ENCODE measurements around the gene PAPPA2. TPM values are rescaled to one million over a fixed set of nuclear protein-coding genes. Genes with fewer than 3 reads are reported as not detected.
A peak's percentile ranks its signal among the peaks of the same experiment; 100 is the strongest.

The PAPPA2 gene
- total RNA-seq, 1 experiment from 2014 or later, result 1.2 TPM

GRCh38 chr1:176691251-176692228, 228.6 kb downstream of the PAPPA2 start:
- H3K36me3 ChIP-seq, result no peaks in the 10 kb centered on the region
- H3K27me3 ChIP-seq (replicated peaks), result no peaks in the 10 kb centered on the region; the same call in 1 of the 2 replicates
- H3K4me1 ChIP-seq (replicated peaks), result no peaks in the 10 kb centered on the region
- no peaks in the 10 kb centered on the region for H3K9me3 ChIP-seq (replicated peaks)
- DNase-seq (ENCODE audit: low read depth in 1 of 2, low spot score in 2 of 2), result peak in 1 of 2 experiments; percentile 22
- no peak overlapping the region for H3K27ac ChIP-seq
- no peak overlapping the region for H3K4me3 ChIP-seq

- Histone ChIP-seq H3K36me3 (no peaks in the 10 kb centered on the region), H3K27ac (no peak overlapping the region), H3K27me3 (replicated peaks) (no peaks in the 10 kb centered on the region; the same call in 1 of the 2 replicates), H3K4me3 (no peak overlapping the region), H3K4me1 (replicated peaks) (no peaks in the 10 kb centered on the region), H3K9me3 (replicated peaks) (no peaks in the 10 kb centered on the region)
- no peak for DNase-seq (ENCODE audit: low read depth in 1 of 2, low spot score in 2 of 2)
Observed at GRCh38 chr1:176692431-176692830, 229.5 kb downstream of the PAPPA2 start.

- Histone ChIP-seq H3K27me3 (replicated peaks) (no peaks in the 10 kb centered on the region; the same call in 1 of the 2 replicates), H3K4me1 (replicated peaks) (no peaks in the 10 kb centered on the region), H3K36me3 (no peaks in the 10 kb centered on the region), H3K27ac (no peak overlapping the region), H3K9me3 (replicated peaks) (no peaks in the 10 kb centered on the region), H3K4me3 (no peak overlapping the region)
- no peak for DNase-seq (ENCODE audit: low read depth in 1 of 2, low spot score in 2 of 2)
Observed at GRCh38 chr1:176692988-176693696, 230.2 kb downstream of the PAPPA2 start.

GRCh38 chr1:176693697-176694329, 230.8 kb downstream of the PAPPA2 start:
- no peaks in the 10 kb centered on the region for H3K4me1 ChIP-seq (replicated peaks)
- no peak overlapping the region for H3K4me3 ChIP-seq
- no peaks in the 10 kb centered on the region; the same call in 1 of the 2 replicates for H3K27me3 ChIP-seq (replicated peaks)
- DNase-seq (ENCODE audit: low read depth in 1 of 2, low spot score in 2 of 2), result no peak
- H3K9me3 ChIP-seq (replicated peaks), result no peaks in the 10 kb centered on the region
- H3K36me3 ChIP-seq, result no peaks in the 10 kb centered on the region
- H3K27ac ChIP-seq, result no peak overlapping the region

- no peaks in the 10 kb centered on the region for H3K9me3 ChIP-seq (replicated peaks)
- H3K36me3 ChIP-seq, result no peaks in the 10 kb centered on the region
- no peak overlapping the region for H3K4me3 ChIP-seq
- H3K27ac ChIP-seq, result no peak overlapping the region
- no peak for DNase-seq (ENCODE audit: low read depth in 1 of 2, low spot score in 2 of 2)
- H3K4me1 ChIP-seq (replicated peaks), result no peaks in the 10 kb centered on the region
- H3K27me3 ChIP-seq (replicated peaks), result no peaks in the 10 kb centered on the region; the same call in 1 of the 2 replicates
Observed at GRCh38 chr1:176694713-176695112, 231.7 kb downstream of the PAPPA2 start.

GRCh38 chr1:176696109-176696508, 233.1 kb downstream of the PAPPA2 start:
- Histone ChIP-seq H3K27ac (no peak overlapping the region), H3K9me3 (replicated peaks) (no peaks in the 10 kb centered on the region), H3K27me3 (replicated peaks) (no peaks in the 10 kb centered on the region; the same call in 1 of the 2 replicates), H3K4me3 (no peak overlapping the region), H3K36me3 (no peaks in the 10 kb centered on the region), H3K4me1 (replicated peaks) (no peaks in the 10 kb centered on the region)
- DNase-seq (ENCODE audit: low read depth in 1 of 2, low spot score in 2 of 2), result no peak

- H3K27ac ChIP-seq, result no peak overlapping the region
- H3K4me3 ChIP-seq, result no peak overlapping the region
- no peak for DNase-seq (ENCODE audit: low read depth in 1 of 2, low spot score in 2 of 2)
- H3K36me3 ChIP-seq, result no peaks in the 10 kb centered on the region
- H3K9me3 ChIP-seq (replicated peaks), result no peaks in the 10 kb centered on the region
- no peaks in the 10 kb centered on the region; the same call in 1 of the 2 replicates for H3K27me3 ChIP-seq (replicated peaks)
- no peaks in the 10 kb centered on the region for H3K4me1 ChIP-seq (replicated peaks)
Observed at GRCh38 chr1:176696689-176697088, 233.7 kb downstream of the PAPPA2 start.

- Histone ChIP-seq H3K4me3 (no peak overlapping the region), H3K36me3 (no peaks in the 10 kb centered on the region), H3K27ac (no peak overlapping the region), H3K4me1 (replicated peaks) (no peaks in the 10 kb centered on the region), H3K27me3 (replicated peaks) (0 out of 2 replicates have a peak, but pooled peaks cover 3% of the 10 kb centered on the region), H3K9me3 (replicated peaks) (no peaks in the 10 kb centered on the region)
- no peak for DNase-seq (ENCODE audit: low read depth in 1 of 2, low spot score in 2 of 2)
Observed at GRCh38 chr1:176699821-176700220, 236.8 kb downstream of the PAPPA2 start.

GRCh38 chr1:176701151-176701866, 238.3 kb downstream of the PAPPA2 start:
- H3K4me1 ChIP-seq (replicated peaks), result no peaks in the 10 kb centered on the region
- H3K27ac ChIP-seq, result no peak overlapping the region
- 0 out of 2 replicates have a peak, but pooled peaks cover 3% of the 10 kb centered on the region for H3K27me3 ChIP-seq (replicated peaks)
- H3K9me3 ChIP-seq (replicated peaks), result no peaks in the 10 kb centered on the region
- H3K4me3 ChIP-seq, result no peak overlapping the region
- no peaks in the 10 kb centered on the region for H3K36me3 ChIP-seq
- DNase-seq (ENCODE audit: low read depth in 1 of 2, low spot score in 2 of 2), result no peak

- no peaks in the 10 kb centered on the region for H3K9me3 ChIP-seq (replicated peaks)
- H3K27ac ChIP-seq, result no peak overlapping the region
- H3K4me1 ChIP-seq (replicated peaks), result no peaks in the 10 kb centered on the region
- H3K27me3 ChIP-seq (replicated peaks), result 0 out of 2 replicates have a peak, but pooled peaks cover 3% of the 10 kb centered on the region
- no peak overlapping the region for H3K4me3 ChIP-seq
- no peaks in the 10 kb centered on the region for H3K36me3 ChIP-seq
- no peak for DNase-seq (ENCODE audit: low read depth in 1 of 2, low spot score in 2 of 2)
Observed at GRCh38 chr1:176702901-176703300, 239.9 kb downstream of the PAPPA2 start.

GRCh38 chr1:176705585-176705984, 242.6 kb downstream of the PAPPA2 start:
- Histone ChIP-seq H3K27me3 (replicated peaks) (0 out of 2 replicates have a peak, but pooled peaks cover 3% of the 10 kb centered on the region), H3K9me3 (replicated peaks) (no peaks in the 10 kb centered on the region), H3K4me3 (no peak overlapping the region), H3K27ac (no peak overlapping the region), H3K4me1 (replicated peaks) (no peaks in the 10 kb centered on the region), H3K36me3 (no peaks in the 10 kb centered on the region)
- no peak for DNase-seq (ENCODE audit: low read depth in 1 of 2, low spot score in 2 of 2)

GRCh38 chr1:176717066-176717750, 254.2 kb downstream of the PAPPA2 start:
- H3K9me3 ChIP-seq (replicated peaks), result no peaks in the 10 kb centered on the region
- DNase-seq (ENCODE audit: low read depth in 1 of 2, low spot score in 2 of 2), result no peak
- H3K36me3 ChIP-seq, result no peaks in the 10 kb centered on the region
- H3K4me3 ChIP-seq, result no peak overlapping the region
- H3K27ac ChIP-seq, result no peak overlapping the region
- H3K4me1 ChIP-seq (replicated peaks), result peaks cover 12% of the 10 kb centered on the region
- H3K27me3 ChIP-seq (replicated peaks), result no peaks in the 10 kb centered on the region
